ENCODE measurements around the gene SYCE1.
"Not testable (repeated sequence)": the region's sequence is repeated elsewhere in the genome, so short reads cannot be mapped to it uniquely, and the experiment has no call there.

Gene SYCE1

DNA sequence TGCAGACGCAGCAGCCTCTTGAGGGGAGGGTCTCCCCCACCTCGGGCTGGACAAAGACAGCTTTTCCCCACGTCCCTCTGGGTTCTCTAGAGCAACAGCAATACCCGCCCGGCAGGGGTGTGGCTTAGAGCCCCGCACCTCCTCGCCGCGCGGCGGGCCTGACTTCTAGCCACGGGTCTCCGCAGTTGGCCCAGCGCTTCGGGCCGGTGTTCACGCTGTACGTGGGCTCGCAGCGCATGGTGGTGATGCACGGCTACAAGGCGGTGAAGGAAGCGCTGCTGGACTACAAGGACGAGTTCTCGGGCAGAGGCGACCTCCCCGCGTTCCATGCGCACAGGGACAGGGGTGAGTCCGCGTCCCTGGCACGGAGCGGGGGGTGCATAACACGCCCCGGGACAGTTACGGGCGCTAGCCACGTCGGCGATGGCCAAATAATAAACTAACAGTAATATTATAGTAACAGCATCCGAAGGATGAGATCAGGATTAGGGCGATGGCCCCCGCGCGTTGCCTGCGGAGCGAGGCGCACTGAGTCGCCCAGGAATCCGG, 37.0 kb downstream of the SYCE1 start:
- TF ChIP-seq, protein P1, sequence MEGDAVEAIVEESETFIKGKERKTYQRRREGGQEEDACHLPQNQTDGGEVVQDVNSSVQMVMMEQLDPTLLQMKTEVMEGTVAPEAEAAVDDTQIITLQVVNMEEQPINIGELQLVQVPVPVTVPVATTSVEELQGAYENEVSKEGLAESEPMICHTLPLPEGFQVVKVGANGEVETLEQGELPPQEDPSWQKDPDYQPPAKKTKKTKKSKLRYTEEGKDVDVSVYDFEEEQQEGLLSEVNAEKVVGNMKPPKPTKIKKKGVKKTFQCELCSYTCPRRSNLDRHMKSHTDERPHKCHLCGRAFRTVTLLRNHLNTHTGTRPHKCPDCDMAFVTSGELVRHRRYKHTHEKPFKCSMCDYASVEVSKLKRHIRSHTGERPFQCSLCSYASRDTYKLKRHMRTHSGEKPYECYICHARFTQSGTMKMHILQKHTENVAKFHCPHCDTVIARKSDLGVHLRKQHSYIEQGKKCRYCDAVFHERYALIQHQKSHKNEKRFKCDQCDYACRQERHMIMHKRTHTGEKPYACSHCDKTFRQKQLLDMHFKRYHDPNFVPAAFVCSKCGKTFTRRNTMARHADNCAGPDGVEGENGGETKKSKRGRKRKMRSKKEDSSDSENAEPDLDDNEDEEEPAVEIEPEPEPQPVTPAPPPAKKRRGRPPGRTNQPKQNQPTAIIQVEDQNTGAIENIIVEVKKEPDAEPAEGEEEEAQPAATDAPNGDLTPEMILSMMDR (IDR thresholded peaks at IDR 0.05; ENCODE audit: low read depth, low read length), result no peak
- no peak overlapping the region for H3K4me3 ChIP-seq (ENCODE audit: low read depth, low read length)

DNA sequence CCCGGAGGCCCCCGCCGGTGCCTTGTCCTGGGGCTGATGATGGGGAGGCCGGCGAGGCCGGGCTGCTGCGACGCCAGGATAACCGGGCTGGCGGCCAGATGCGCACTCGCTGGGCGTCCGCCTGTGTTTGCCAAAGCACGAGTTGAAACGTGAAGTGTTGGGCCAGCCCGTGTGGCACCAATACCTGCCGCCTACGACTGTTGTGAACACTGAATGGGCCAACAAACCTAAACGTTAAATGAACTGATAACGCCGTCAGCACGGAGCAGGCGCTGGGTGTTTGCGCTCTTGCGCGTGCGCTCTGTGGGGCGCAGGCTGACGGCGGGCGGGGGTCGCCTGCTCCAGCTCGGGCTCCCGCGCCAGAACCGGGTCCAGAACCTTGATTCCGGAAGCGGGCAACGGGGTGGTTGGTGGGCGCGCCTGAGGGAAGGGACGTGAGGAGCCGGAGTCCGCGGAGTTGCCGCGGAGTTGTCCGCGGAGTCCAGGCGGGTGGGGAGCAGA, 37.6 kb downstream of the SYCE1 start:
- no peak overlapping the region for H3K4me3 ChIP-seq (ENCODE audit: low read depth, low read length)
- TF ChIP-seq, protein P1 (IDR thresholded peaks at IDR 0.05; ENCODE audit: low read depth, low read length), result no peak

DNA sequence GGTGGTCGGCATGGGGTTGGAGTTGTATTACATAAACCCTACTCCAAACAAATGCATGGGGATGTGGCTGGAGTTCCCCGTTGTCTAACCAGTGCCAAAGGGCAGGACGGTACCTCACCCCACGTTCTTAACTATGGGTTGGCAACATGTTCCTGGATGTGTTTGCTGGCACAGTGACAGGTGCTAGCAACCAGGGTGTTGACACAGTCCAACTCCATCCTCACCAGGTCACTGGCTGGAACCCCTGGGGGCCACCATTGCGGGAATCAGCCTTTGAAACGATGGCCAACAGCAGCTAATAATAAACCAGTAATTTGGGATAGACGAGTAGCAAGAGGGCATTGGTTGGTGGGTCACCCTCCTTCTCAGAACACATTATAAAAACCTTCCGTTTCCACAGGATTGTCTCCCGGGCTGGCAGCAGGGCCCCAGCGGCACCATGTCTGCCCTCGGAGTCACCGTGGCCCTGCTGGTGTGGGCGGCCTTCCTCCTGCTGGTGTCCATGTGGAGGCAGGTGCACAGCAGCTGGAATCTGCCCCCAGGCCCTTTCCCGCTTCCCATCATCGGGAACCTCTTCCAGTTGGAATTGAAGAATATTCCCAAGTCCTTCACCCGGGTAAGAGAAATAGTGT, 38.3 kb downstream of the SYCE1 start, which contains the start of gene CYP2E1:
Gene CYP2E1 (plus strand): TSS at position 407 of the 632 bp plus-strand sequence. CDS start 33 bp downstream, at position 440.
- TF ChIP-seq, protein P1 (IDR thresholded peaks at IDR 0.05; ENCODE audit: low read depth, low read length), result no peak
- no peak within 1 kb of the TSS for H3K4me3 ChIP-seq (ENCODE audit: low read depth, low read length)

DNA sequence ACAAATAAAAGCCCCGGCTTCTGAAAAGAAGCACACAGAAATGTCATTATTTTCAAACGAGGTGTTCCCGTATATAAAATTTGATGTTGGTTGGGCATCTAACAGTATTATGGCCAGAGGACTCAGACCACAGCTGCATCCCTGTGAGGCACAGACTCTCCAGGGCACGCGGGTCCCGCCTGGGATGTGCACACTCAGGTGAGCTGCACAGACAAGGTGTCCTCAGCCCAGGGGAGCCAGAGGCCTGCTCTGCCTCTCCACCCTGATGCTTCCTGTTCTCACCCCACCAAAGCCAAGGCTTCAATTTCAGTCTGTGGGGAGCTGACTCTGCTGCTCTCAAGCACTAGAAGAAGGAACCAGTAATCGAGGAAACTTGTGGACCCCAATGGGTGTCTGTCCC, 39.9 kb downstream of the SYCE1 start:
- TF ChIP-seq, protein P1 (IDR thresholded peaks at IDR 0.05; ENCODE audit: low read depth, low read length), result no peak
- no peak overlapping the region for H3K4me3 ChIP-seq (ENCODE audit: low read depth, low read length)

DNA sequence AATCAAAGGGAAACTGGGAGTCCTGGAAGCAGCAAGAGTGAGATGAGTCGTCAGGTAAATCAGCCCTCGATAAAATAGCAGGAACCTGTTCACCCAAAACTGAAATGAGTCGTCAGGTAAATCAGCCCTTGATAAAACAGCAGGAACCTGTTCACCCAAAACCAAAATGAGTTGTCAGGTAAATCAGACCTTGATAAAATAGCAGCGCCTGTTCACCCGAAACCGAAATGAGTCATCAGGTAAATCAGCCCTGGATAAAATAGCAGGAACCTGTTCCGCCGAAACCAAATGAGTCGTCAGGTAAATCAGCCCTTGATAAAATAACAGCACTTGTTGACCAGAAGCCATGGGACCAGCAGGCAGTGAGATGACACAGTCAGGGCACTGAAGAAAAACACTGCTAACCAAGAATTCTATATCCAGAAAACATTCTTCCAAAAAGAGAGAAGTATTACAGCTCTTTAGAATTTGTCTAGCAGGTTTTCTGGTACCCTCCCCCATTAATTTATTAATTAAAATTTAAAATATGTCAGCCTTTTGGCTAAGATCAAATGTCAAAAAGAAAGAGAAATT, 41.7 kb downstream of the SYCE1 start:
- TF ChIP-seq, protein P1 (IDR thresholded peaks at IDR 0.05; ENCODE audit: low read depth, low read length), result no peak
- no peak overlapping the region for H3K4me3 ChIP-seq (ENCODE audit: low read depth, low read length)

DNA sequence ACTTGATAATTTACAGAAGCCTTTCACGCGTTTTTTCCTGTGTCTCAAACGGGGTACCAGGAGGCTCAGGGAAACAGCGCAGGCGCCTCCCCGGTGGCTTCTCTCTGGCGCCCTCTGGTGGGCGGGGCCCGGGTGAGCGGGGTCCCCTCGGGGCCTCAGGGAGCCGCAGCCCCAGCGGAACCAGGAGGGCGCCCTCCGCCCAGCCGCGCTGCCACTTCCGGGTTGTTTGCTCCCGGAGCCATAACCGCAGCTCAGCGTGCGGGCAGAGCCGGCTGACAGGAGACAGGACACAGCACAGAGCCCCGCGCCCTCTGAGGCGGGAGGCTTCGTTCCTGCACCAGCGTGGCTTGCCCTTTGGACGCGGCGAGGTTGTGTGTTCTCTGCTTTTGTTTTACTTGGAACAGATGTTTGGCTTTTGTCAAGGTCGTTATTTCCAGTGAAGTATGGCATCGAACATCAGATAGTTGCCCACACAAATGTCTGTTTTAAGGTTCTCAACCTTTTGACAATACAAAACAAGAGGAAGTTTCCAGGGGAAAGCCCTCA, 45.1 kb downstream of the SYCE1 start:
- H3K4me3 ChIP-seq (ENCODE audit: low read depth, low read length), result peak overlapping the region; percentile 7; the same call in 1 of the 2 replicates
- TF ChIP-seq, protein P1 (IDR thresholded peaks at IDR 0.05; ENCODE audit: low read depth, low read length), result peak; percentile 78

DNA sequence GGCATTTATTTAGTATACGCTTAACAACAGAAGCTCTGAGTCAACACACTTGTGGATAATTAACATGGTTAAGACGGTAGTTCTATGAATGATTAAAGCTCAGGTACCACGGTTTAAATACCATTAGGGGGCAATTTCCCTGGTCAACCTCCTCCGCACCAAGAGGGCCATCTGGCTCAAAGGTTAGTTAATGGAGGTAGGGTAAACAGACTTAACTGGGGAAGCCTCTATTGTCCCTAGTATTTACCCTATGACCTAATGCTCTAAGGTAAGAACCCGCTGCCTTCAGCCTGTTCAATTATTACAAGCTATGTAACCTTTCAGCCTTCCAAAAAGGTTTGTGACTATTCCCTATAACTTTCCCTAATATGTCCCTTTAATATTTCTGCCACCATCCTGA, 46.9 kb downstream of the SYCE1 start:
- H3K4me3 ChIP-seq (ENCODE audit: low read depth, low read length), result not testable (repeated sequence)

Measured in WI38 (cell line).